HL-60/S4 (cell line): ENCODE measurements around the gene LRRC28.
"Not testable (repeated sequence)": the region's sequence is repeated elsewhere in the genome, so short reads cannot be mapped to it uniquely, and the experiment has no call there.

ENCODE experiments used
- in situ Hi-C: fragments of 300-500 bp; cut with MboI; formaldehyde crosslinking; loops from 2 replicates; pipeline ENCODE4 v1.14.3; 2022; ENCODE audit warnings: low sequenced_read_pairs

LRRC28 gene

GRCh38 chr15:99385005-99385669 lies 133.9 kb downstream of the LRRC28 start:
- in situ Hi-C loops: no loop called here

- in situ Hi-C loops: no loop called here
Observed at GRCh38 chr15:99385865-99386264, 134.6 kb downstream of the LRRC28 start.

GRCh38 chr15:99386391-99386790 lies 135.1 kb downstream of the LRRC28 start:
- in situ Hi-C loops: no loop called here

GRCh38 chr15:99387421-99388168 lies 136.3 kb downstream of the LRRC28 start:
- in situ Hi-C loops: no loop called here

GRCh38 chr15:99390667-99391066 lies 139.4 kb downstream of the LRRC28 start:
- in situ Hi-C loops: no loop called here

- in situ Hi-C loops: no loop called here
Observed at GRCh38 chr15:99393641-99394040, 142.4 kb downstream of the LRRC28 start.

GRCh38 chr15:99396375-99396774 lies 145.1 kb downstream of the LRRC28 start:
- in situ Hi-C loops: no loop called here

- in situ Hi-C loops: no loop called here
Observed at GRCh38 chr15:99399061-99399460, 147.8 kb downstream of the LRRC28 start.

GRCh38 chr15:99399618-99400017 lies 148.3 kb downstream of the LRRC28 start:
- in situ Hi-C loops: no loop called here

GRCh38 chr15:99401216-99401615 lies 149.9 kb downstream of the LRRC28 start:
- in situ Hi-C loops: not testable (repeated sequence)

- in situ Hi-C loops: no loop called here
Observed at GRCh38 chr15:99402014-99402729, 150.9 kb downstream of the LRRC28 start.

GRCh38 chr15:99403597-99403996 lies 152.3 kb downstream of the LRRC28 start:
- in situ Hi-C loops: no loop called here

- in situ Hi-C loops: no loop called here
Observed at GRCh38 chr15:99404454-99404853, 153.2 kb downstream of the LRRC28 start.

- in situ Hi-C loops: no loop called here
Observed at GRCh38 chr15:99406120-99406519, 154.8 kb downstream of the LRRC28 start.

GRCh38 chr15:99406716-99407487 lies 155.6 kb downstream of the LRRC28 start:
- in situ Hi-C loops: no loop called here

- in situ Hi-C loops: no loop called here
Observed at GRCh38 chr15:99407716-99408115, 156.4 kb downstream of the LRRC28 start.

- in situ Hi-C loops: no loop called here
Observed at GRCh38 chr15:99408236-99409096, 157.2 kb downstream of the LRRC28 start.

- in situ Hi-C loops: no loop called here
Observed at GRCh38 chr15:99409097-99409473, 157.8 kb downstream of the LRRC28 start.

- in situ Hi-C loops: no loop called here
Observed at GRCh38 chr15:99409560-99409959, 158.3 kb downstream of the LRRC28 start.

- in situ Hi-C loops: no loop called here
Observed at GRCh38 chr15:99410477-99410876, 159.2 kb downstream of the LRRC28 start.
